ENCODE results near the gene ADAM10. TPM values are rescaled to one million over a fixed set of nuclear protein-coding genes. Genes with fewer than 3 reads are reported as not detected.

The ADAM10 gene
- total and polyA plus RNA-seq, 2 of the 8 experiments (the other 6 are each of a cell fraction or from before 2014, with no cell fraction given), result 46.5 to 163 TPM

- TF ChIP-seq RNF2 (IDR thresholded peaks at IDR 0.05; ENCODE audit: borderline replicate concordance, low read depth, low read length, missing control alignments, poor library complexity, severe bottlenecking) (no peak), CHD1 (IDR thresholded peaks at IDR 0.05; ENCODE audit: low read depth, low read length) (no peak), ZNF274 (IDR thresholded peaks at IDR 0.05; ENCODE audit: borderline replicate concordance, extremely low read depth, low read length) (no peak), NRF1 (IDR thresholded peaks at IDR 0.05; ENCODE audit: low read depth, low read length) (no peak)
Measured at GRCh38 chr15:58573270-58573669, 176.2 kb downstream of the ADAM10 start (continued).

Measured in H1 (cell line).